NCI-H446 (cell line): ENCODE measurements around the gene IRF6.

Experiments used
- DNase-seq, 2 experiments: peaks; one replicate each; lab custom pipeline; 2025; lab: John Stamatoyannopoulos, UW

IRF6 gene

GRCh38 chr1:209759829-209760359, 46.0 kb downstream of the IRF6 start:
- DNase-seq = no peak

- no peak for DNase-seq
Observed at GRCh38 chr1:209758400-209758799, 47.5 kb downstream of the IRF6 start.

- no peak for DNase-seq
Observed at GRCh38 chr1:209756615-209757445, 49.1 kb downstream of the IRF6 start.

- no peak for DNase-seq
Observed at GRCh38 chr1:209755926-209756614, 49.9 kb downstream of the IRF6 start, which contains the start of gene TRAF3IP3. Gene TRAF3IP3 (plus strand): TSS chr1:209756053. CDS start chr1:209760040, 3,987 bp downstream.

GRCh38 chr1:209755256-209755655, 50.7 kb downstream of the IRF6 start:
- no peak for DNase-seq

- DNase-seq = no peak
Observed at GRCh38 chr1:209752890-209753289, 53.1 kb downstream of the IRF6 start.

GRCh38 chr1:209751627-209752231, 54.2 kb downstream of the IRF6 start:
- DNase-seq = no peak

GRCh38 chr1:209749670-209750323, 56.1 kb downstream of the IRF6 start:
- DNase-seq = no peak

- no peak for DNase-seq
Observed at GRCh38 chr1:209749205-209749604, 56.7 kb downstream of the IRF6 start.

- DNase-seq = no peak
Observed at GRCh38 chr1:209748620-209749019, 57.3 kb downstream of the IRF6 start.

GRCh38 chr1:209747580-209748262, 58.2 kb downstream of the IRF6 start:
- no peak for DNase-seq

GRCh38 chr1:209746451-209747165, 59.3 kb downstream of the IRF6 start:
- DNase-seq = no peak

- DNase-seq = peak in 1 of 2 experiments; percentile 49
Observed at GRCh38 chr1:209743145-209743482, 62.8 kb downstream of the IRF6 start.

GRCh38 chr1:209742409-209743144, 63.4 kb downstream of the IRF6 start:
- no peak for DNase-seq

GRCh38 chr1:209741889-209742288, 64.1 kb downstream of the IRF6 start:
- no peak for DNase-seq

- DNase-seq = no peak
Observed at GRCh38 chr1:209741193-209741592, 64.7 kb downstream of the IRF6 start.

- DNase-seq = no peak
Observed at GRCh38 chr1:209738270-209738669, 67.7 kb downstream of the IRF6 start.

- no peak for DNase-seq
Observed at GRCh38 chr1:209737118-209737505, 68.8 kb downstream of the IRF6 start.

- DNase-seq = no peak
Observed at GRCh38 chr1:209736490-209737117, 69.3 kb downstream of the IRF6 start.
